A673 (cell line): ENCODE data around the gene ZFYVE28.
"Not testable (repeated sequence)": the region's sequence is repeated elsewhere in the genome, so short reads cannot be mapped to it uniquely, and the experiment has no call there.

ENCODE experiments used
- EZH2 ChIP-seq: fragments of 200-600 bp; sonication (generic); IDR thresholded peaks from 2 replicates; pipeline ENCODE4 v1.6.1; 2017; ENCODE audit warnings: borderline replicate concordance, low read depth, mild to moderate bottlenecking, mixed read lengths, antibody characterized with exemption, low read length; ENCODE audit not compliant: poor library complexity, severe bottlenecking
- TF ChIP-seq, protein P1 (sequence below): fragments of 300-800, 200-600 bp; sonication (generic); conservative IDR thresholded peaks from 2 replicates; pipeline ENCODE4 v1.5.1; 2017; ENCODE audit warnings: low read depth, mild to moderate bottlenecking, antibody characterized with exemption, low read length, moderate library complexity, mixed read lengths

DNA sequence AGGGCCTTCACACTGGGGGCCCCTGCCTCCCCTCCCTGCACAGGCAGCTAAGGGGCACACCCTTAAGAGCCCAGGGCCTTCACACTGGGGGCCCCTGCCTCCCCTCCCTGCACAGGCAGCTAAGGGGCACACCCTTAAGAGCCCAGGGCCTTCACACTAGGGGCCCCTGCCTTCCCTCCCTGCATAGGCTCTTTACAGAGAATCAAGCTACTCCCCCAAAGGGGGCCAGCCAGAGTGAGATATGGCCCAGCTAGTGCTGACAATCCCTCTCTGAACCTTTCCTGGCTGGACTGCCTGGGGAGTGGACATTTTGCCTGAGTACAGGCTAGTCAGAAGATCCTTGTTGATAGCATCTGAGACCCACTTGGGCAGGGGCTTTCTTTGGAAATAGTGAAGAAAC lies 47.1 kb upstream of the ZFYVE28 start:
- TF ChIP-seq, protein P1, sequence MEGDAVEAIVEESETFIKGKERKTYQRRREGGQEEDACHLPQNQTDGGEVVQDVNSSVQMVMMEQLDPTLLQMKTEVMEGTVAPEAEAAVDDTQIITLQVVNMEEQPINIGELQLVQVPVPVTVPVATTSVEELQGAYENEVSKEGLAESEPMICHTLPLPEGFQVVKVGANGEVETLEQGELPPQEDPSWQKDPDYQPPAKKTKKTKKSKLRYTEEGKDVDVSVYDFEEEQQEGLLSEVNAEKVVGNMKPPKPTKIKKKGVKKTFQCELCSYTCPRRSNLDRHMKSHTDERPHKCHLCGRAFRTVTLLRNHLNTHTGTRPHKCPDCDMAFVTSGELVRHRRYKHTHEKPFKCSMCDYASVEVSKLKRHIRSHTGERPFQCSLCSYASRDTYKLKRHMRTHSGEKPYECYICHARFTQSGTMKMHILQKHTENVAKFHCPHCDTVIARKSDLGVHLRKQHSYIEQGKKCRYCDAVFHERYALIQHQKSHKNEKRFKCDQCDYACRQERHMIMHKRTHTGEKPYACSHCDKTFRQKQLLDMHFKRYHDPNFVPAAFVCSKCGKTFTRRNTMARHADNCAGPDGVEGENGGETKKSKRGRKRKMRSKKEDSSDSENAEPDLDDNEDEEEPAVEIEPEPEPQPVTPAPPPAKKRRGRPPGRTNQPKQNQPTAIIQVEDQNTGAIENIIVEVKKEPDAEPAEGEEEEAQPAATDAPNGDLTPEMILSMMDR, result not testable (repeated sequence)
- not testable (repeated sequence) for TF ChIP-seq EZH2
